Activated effector memory CD4-positive, alpha-beta T cell treated with anti-CD3 and anti-CD28 coated beads, Interleukin-2, amount 50 U/mL, for 16 hours (primary cell): ENCODE results near the gene HLA-DOB.

Experiments
- DNase-seq: peaks from one replicate; pipeline ENCODE4 v3.0.0-alpha.2; 2020

The HLA-DOB gene

GRCh38 chr6:32843331-32843978 lies 26.7 kb upstream of the HLA-DOB start:
- no peak for DNase-seq

GRCh38 chr6:32842690-32843089 lies 25.9 kb upstream of the HLA-DOB start:
- no peak for DNase-seq

- DNase-seq, result no peak
Measured at GRCh38 chr6:32842021-32842650, 25.3 kb upstream of the HLA-DOB start.

GRCh38 chr6:32840604-32841246 lies 23.9 kb upstream of the HLA-DOB start:
- DNase-seq, result no peak

- DNase-seq, result no peak
Measured at GRCh38 chr6:32839356-32839755, 22.6 kb upstream of the HLA-DOB start.

- peak; percentile 99 for DNase-seq
Measured at GRCh38 chr6:32838114-32838958, 21.5 kb upstream of the HLA-DOB start, which contains the start of gene TAP2. TSS of gene TAP2 (minus strand) at chr6:32838739. CDS start at chr6:32838233, 506 bp downstream.

- DNase-seq, result peak; percentile 68
Measured at GRCh38 chr6:32837651-32838113, 20.9 kb upstream of the HLA-DOB start.

GRCh38 chr6:32836873-32837272 lies 20.1 kb upstream of the HLA-DOB start:
- DNase-seq, result no peak

GRCh38 chr6:32835167-32835893 lies 18.5 kb upstream of the HLA-DOB start:
- no peak for DNase-seq

- DNase-seq, result no peak
Measured at GRCh38 chr6:32833664-32834063, 16.9 kb upstream of the HLA-DOB start.

GRCh38 chr6:32832535-32832934 lies 15.7 kb upstream of the HLA-DOB start:
- no peak for DNase-seq

GRCh38 chr6:32830936-32831335 lies 14.1 kb upstream of the HLA-DOB start:
- no peak for DNase-seq

GRCh38 chr6:32830017-32830416 lies 13.2 kb upstream of the HLA-DOB start:
- DNase-seq, result no peak

GRCh38 chr6:32829495-32829894 lies 12.7 kb upstream of the HLA-DOB start:
- no peak for DNase-seq

- no peak for DNase-seq
Measured at GRCh38 chr6:32827025-32827424, 10.2 kb upstream of the HLA-DOB start.

- no peak for DNase-seq
Measured at GRCh38 chr6:32825966-32826365, 9.2 kb upstream of the HLA-DOB start.

- DNase-seq, result no peak
Measured at GRCh38 chr6:32819729-32820128, 2.9 kb upstream of the HLA-DOB start.

- DNase-seq, result no peak
Measured at GRCh38 chr6:32818867-32819266, 2.1 kb upstream of the HLA-DOB start.

- no peak for DNase-seq
Measured at GRCh38 chr6:32815996-32816395, 806 bp downstream of the HLA-DOB start.

GRCh38 chr6:32815115-32815514 lies 1.7 kb downstream of the HLA-DOB start:
- DNase-seq, result no peak

GRCh38 chr6:32814145-32814544 lies 2.7 kb downstream of the HLA-DOB start:
- DNase-seq, result no peak

GRCh38 chr6:32809171-32809570 lies 7.6 kb downstream of the HLA-DOB start:
- no peak for DNase-seq
